ENCODE measurements around the gene RTN1.

GRCh38 chr14:59657769-59658168 is 212.8 kb downstream of the RTN1 start:
- no peak for TF ChIP-seq CTCF (IDR thresholded peaks at IDR 0.05; ENCODE audit: insufficient read depth, low read length, poor library complexity, severe bottlenecking)
- no peak for TF ChIP-seq EZH2phosphoT487 (conservative IDR thresholded peaks at IDR 0.05; ENCODE audit: low read length)
